ENCODE measurements around the gene SLC9A6. TPM values are rescaled to one million over a fixed set of nuclear protein-coding genes. Genes with fewer than 3 reads are reported as not detected.
"Not testable (repeated sequence)": the region's sequence is repeated elsewhere in the genome, so short reads cannot be mapped to it uniquely, and the experiment has no call there.

The SLC9A6 gene
- total RNA-seq, 1 donor from 2014 or later, result 26.1 TPM

GRCh38 chrX:136063340-136064079, 78.3 kb downstream of the SLC9A6 start:
- no peak for DNase-seq (ENCODE audit: low read depth)

GRCh38 chrX:136064661-136065043, 79.4 kb downstream of the SLC9A6 start:
- DNase-seq (ENCODE audit: low read depth), result no peak

GRCh38 chrX:136065044-136065671, 79.9 kb downstream of the SLC9A6 start:
- peak; percentile 54 for DNase-seq (ENCODE audit: low read depth)

- peak; percentile 7 for DNase-seq (ENCODE audit: low read depth)
Measured at GRCh38 chrX:136067097-136067496, 81.9 kb downstream of the SLC9A6 start.

GRCh38 chrX:136067966-136068365, 82.7 kb downstream of the SLC9A6 start:
- no peak for DNase-seq (ENCODE audit: low read depth)

GRCh38 chrX:136076942-136077341, 91.7 kb downstream of the SLC9A6 start:
- DNase-seq (ENCODE audit: low read depth), result no peak

GRCh38 chrX:136080766-136081165, 95.5 kb downstream of the SLC9A6 start:
- DNase-seq (ENCODE audit: low read depth), result no peak

- no peak for DNase-seq (ENCODE audit: low read depth)
Measured at GRCh38 chrX:136086521-136086920, 101.3 kb downstream of the SLC9A6 start.

- not testable (repeated sequence) for DNase-seq (ENCODE audit: low read depth)
Measured at GRCh38 chrX:136091898-136092297, 106.7 kb downstream of the SLC9A6 start.

- no peak for DNase-seq (ENCODE audit: low read depth)
Measured at GRCh38 chrX:136094962-136095361, 109.7 kb downstream of the SLC9A6 start.

Other genes starting within 250 kb of the SLC9A6 start
- not detected in 2 replicates for gene CT45A3, start 217.2 kb upstream of the SLC9A6 start, total RNA-seq
- gene CT45A5, start 199.9 kb upstream of the SLC9A6 start, total RNA-seq, result not detected in 2 replicates
- gene CT45A6, start 182.6 kb upstream of the SLC9A6 start, total RNA-seq, result not detected in 2 replicates
- not detected in 2 replicates for gene CT45A2, start 165.4 kb upstream of the SLC9A6 start, total RNA-seq
- gene CT45A7, start 148.2 kb upstream of the SLC9A6 start, total RNA-seq, result not detected in 2 replicates
- not detected in 2 replicates for gene CT45A8, start 130.9 kb upstream of the SLC9A6 start, total RNA-seq
- not detected in 2 replicates for gene CT45A9, start 113.6 kb upstream of the SLC9A6 start, total RNA-seq
- gene CT45A10, start 92.0 kb upstream of the SLC9A6 start, total RNA-seq, result not detected in 2 replicates
- not detected in 2 replicates for gene SAGE1, start 91.7 kb upstream of the SLC9A6 start, total RNA-seq
- 10.2 and 21.0 TPM in 2 replicates for gene MMGT1, start 11.4 kb upstream of the SLC9A6 start, total RNA-seq
- gene FHL1, start 162.1 kb downstream of the SLC9A6 start, total RNA-seq, result 19.3 and 86.2 TPM in 2 replicates